ENCODE results near the gene GANAB.

GANAB gene

GRCh38 chr11:62645671-62645945 is 805 bp downstream of the GANAB start:
- peak overlapping the region; percentile 99 for H3K4me3 ChIP-seq (ENCODE audit: low read depth, low read length)
- TF ChIP-seq CTCF (IDR thresholded peaks at IDR 0.05; ENCODE audit: control insufficient read depth, extremely low read depth, insufficient read depth): no peak
- DNase-seq (ENCODE audit: low read depth): no peak

- no peak for TF ChIP-seq CTCF (IDR thresholded peaks at IDR 0.05; ENCODE audit: control insufficient read depth, extremely low read depth, insufficient read depth)
- no peak overlapping the region for H3K4me3 ChIP-seq (ENCODE audit: low read depth, low read length)
These were observed 2.2 kb downstream of the GANAB start for GRCh38 chr11:62644220-62644619.

GRCh38 chr11:62632492-62632891 is 13.9 kb downstream of the GANAB start:
- no peak for DNase-seq (ENCODE audit: low read depth)
- H3K4me3 ChIP-seq (ENCODE audit: low read depth, low read length): no peak overlapping the region
- no peak for TF ChIP-seq CTCF (IDR thresholded peaks at IDR 0.05; ENCODE audit: control insufficient read depth, extremely low read depth, insufficient read depth)

More at GRCh38 chr11:62644220-62644619, 2.2 kb downstream of the GANAB start:
- DNase-seq (ENCODE audit: low read depth): no peak

- TF ChIP-seq CTCF (IDR thresholded peaks at IDR 0.05; ENCODE audit: control insufficient read depth, extremely low read depth, insufficient read depth): no peak
- DNase-seq (ENCODE audit: low read depth): no peak
- no peak overlapping the region for H3K4me3 ChIP-seq (ENCODE audit: low read depth, low read length)
These were observed 18.7 kb downstream of the GANAB start for GRCh38 chr11:62627713-62628112.

GRCh38 chr11:62622476-62623089 is 23.8 kb downstream of the GANAB start:
- peak overlapping the region; percentile 74 for H3K4me3 ChIP-seq (ENCODE audit: low read depth, low read length)
- no peak for DNase-seq (ENCODE audit: low read depth)
- no peak for TF ChIP-seq CTCF (IDR thresholded peaks at IDR 0.05; ENCODE audit: control insufficient read depth, extremely low read depth, insufficient read depth)

GRCh38 chr11:62621567-62622470 is 24.6 kb downstream of the GANAB start, which contains the start of gene B3GAT3:
B3GAT3 (minus strand) TSS chr11:62621986; CDS start chr11:62621947, 39 bp downstream.
- peak within 1 kb of the TSS; percentile 74 for H3K4me3 ChIP-seq (ENCODE audit: low read depth, low read length)
- peak; percentile 99 for DNase-seq (ENCODE audit: low read depth)
- TF ChIP-seq CTCF (IDR thresholded peaks at IDR 0.05; ENCODE audit: control insufficient read depth, extremely low read depth, insufficient read depth): no peak
